ENCODE results near the gene UBR3.
"Not testable (repeated sequence)": the region's sequence is repeated elsewhere in the genome, so short reads cannot be mapped to it uniquely, and the experiment has no call there.

Gene UBR3

DNA sequence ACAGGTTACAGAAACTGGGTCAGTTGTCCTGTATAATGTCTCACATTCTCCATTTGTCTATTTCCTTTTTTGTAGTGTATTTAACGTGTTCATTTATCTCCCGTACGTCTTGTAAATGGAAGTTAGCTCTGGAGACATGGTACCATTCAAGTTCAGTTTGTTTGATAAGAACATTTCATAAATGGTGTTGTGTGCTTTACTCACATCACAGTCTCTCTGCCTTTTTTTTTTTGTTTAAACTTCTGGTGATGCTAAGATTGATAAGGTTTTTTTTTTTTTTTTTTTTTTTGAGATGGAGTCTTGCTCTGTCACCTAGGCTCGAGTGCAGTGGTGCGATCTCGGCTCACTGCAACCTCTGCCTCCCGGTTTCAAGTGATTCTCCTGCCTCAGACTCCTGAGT is 41.7 kb downstream of the UBR3 start:
- DNase-seq = no peak

DNA sequence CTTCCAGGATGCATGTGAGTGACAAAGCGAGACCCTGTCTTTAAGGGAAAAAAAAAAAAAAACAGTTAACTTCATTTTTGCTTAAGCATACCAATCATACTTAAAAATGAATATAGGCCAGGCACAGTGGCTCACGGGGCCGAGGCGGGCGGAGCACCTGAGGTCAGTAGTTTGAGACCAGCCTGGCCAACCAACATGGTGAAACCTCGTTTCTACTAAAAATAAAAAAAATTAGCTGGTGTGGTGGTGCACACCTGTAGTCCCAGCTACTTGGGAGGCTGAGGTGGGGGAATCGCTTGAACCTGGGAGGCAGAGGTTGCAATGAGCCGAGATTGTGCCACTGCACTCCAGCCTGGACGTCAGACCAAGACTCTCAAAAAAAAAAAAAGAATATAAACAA is 44.1 kb downstream of the UBR3 start:
- DNase-seq = not testable (repeated sequence)

DNA sequence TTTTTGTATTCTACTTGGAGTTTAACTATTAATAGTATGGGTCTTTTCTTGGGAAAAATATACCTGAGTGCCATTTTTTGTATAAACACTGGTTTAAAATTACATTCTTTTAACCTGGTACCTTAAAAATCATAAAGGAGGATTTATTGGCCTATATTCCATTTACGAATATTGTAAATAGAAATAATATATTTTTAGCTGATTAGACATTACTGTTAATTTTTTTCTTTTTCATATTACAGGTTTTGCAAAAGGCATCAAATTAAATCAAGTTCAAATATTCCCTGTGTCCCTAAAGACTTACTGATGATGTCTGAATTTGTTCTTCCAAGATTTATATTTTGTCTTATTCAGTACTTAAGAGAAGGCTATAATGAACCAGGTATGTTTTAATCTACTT is 44.7 kb downstream of the UBR3 start:
- DNase-seq = no peak

DNA sequence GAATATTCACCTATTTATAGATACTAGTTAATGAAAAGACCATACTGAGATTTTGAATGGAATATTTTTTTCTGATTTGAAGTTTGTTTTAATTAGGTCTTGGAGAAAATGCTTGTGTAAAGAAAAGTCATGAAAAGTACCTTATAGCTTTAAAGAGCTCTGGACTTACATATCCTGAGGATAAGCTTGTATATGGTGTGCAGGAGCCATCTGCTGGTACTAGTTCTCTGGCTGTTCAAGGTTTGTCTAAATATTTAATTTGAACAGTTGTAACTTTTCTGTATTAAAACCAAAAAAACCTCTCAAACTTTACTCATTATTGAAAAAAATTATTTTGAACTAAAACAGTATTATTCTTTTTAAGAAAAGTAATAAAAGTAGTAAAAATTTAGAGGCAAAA is 50.1 kb downstream of the UBR3 start:
- DNase-seq = no peak

DNA sequence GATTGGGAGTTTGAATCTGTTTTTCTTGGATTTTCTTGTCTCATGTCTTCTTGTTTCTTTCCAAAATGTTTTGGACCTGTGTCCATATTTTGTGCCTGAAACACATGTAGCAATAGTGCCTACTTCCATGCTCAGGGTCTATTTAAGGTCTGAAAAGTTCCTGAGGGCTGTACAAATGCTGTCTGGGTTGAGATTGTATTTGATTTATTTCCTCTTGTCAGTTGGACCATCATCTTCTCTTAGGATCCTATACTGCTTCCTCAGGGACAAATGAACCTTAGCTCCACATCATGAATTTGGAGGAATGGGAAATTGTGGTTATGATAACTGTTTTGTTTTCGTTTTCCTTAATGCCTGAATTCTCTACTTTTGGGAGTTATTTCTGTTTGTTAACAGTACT is 59.9 kb downstream of the UBR3 start:
- DNase-seq = no peak

DNA sequence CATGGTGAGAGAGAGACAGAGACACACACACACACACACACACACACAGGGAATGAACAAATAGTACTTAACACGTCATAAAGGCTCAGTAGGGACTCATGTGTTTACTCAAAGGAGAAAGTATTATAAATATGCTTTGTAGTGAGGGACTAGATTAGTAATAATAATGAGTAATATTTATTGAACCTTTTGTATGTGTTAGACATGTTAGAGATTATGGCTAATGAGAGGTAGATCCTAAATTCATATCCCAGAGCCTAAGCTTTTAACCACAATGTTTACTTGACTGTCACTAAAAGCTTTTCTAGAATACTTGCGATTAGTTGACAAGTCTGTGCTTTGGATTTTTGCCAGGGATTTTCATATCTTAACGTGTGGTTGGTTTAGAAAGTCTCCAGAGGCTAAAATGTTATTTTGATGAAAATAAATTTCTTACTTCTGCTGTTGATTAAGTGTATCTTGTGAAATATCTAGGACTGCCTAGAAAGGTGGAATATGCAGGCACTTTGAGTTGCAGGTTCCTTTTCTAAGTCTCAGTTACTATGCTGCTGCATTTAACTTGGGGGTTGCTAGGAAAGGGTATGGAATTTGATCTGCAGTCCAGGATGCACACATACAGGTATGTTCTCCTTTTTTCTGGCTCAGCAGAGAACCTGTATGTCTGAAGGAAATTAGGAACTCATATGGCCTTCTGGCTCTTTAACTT is 64.5 kb downstream of the UBR3 start:
- DNase-seq = no peak

DNA sequence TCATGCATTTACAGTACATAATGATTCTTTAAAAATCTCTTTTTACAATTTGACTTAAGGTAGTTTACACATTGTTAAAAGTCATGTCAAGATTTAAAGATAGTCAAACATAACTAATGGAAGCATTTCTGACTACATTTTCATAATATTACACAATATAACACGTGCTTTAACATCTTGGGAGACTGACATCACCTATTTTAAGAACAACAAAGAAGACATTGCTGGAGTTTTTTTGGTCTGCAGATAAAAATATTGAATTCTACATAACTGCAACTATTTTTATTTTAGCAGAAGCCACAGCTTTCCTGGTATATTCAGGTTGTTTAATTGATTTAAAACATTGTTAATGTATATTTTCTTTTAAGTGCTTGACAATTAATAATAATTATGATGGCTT is 65.7 kb downstream of the UBR3 start:
- no peak for DNase-seq

DNA sequence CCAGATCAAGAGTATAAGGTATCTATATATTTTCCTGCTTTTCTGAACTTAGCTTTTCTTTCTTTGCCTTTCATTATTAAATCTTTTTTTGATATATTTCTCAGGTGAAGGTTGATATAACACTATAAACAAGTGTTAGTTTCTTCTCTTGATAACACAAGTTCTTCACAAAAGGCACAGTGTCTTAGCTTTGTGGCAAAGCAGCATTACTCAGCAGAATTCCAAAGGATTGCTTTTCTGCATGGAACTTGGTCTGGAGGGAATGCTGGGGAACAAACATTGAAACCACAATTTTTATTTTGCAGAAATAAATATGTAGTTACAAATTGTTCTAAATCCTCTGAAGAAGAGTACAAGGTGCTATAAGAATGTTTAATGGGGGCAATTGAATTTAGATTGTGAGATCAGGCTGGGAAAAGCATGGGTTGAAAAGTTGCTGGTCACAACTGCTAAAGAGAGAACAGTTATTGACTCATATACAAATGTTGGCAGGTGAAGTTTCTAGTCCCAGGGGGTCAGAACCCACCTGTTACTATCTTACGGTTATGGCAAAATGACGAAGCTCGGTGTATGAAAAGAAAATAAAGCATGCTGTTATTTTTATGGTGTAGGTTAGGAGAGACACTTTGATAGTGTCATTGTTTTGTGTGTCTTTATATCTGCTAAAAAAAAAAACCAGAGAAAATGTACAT is 68.2 kb downstream of the UBR3 start:
- DNase-seq = no peak

DNA sequence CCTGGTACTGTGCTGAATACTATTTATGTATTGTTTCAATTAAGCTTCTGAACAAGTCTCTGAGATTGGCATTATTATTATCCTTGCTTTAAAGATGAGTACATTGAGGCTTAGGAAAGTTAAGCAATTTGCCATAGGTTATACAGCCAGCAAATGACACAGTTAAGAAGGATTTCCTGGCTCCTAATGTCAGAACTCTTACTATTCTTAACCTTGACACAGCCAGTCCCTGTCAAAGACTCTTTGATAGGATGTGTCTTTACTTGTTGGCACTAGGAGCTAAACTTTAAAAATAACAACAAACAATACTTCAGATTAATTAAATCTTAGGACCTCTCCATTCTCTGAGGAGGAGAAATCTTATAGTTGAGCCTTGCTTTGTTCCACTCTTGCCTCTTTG is 70.6 kb downstream of the UBR3 start:
- no peak for DNase-seq

DNA sequence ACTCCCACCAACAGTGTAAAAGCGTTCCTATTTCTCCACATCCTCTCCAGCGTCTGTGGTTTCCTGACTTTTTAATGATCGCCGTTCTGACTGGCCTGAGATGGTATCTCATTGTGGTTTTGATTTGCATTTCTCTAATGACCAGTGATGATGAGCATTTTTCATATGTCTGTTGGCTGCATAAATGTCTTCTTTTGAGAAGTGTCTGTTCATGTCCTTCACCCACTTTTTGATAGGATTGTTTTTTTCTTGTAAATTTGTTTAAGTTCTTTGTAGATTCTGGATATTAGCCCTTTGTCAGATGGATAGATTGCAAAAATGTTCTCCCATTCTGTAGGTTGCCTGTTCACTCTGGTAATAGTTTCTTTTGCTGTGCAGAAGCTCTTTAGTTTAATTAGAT is 72.8 kb downstream of the UBR3 start:
- not testable (repeated sequence) for DNase-seq

DNA sequence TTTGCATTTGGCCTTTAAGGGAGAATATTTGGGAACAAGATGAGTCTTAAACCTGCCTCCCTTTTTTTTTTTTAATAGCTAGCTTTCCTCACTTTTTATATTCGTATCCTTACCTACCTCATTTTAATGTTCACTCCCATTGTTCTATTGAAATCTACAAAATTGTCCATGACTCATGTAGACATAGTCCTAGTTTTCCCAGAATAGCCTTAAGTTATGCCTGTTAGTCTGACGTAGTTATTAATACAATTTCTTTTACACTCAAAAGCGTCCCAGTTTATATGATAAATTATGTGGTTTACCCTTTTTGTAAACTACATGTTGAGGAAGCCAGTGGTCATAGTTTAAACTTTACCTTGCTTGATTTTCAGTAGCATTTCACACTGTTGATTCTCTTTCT is 73.4 kb downstream of the UBR3 start:
- DNase-seq = no peak

DNA sequence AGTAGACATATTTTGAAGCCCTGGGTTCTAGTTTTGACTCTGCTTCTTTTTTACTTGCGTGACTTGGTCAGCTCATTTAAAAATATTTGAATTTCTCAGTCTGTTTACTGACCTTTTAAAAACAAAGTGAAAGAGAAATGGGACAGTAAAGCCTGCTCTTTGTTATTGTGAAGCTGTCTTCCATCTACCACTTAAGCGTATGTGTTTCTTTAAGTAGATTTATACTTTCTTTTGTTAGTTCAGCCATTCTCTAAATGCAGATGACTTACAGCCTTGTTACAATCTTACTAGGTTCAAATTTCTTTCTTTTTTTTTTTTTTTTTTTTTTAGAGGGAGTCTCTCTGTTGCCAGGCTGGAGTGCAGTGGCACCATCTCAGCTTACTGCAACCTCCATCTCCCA is 79.5 kb downstream of the UBR3 start:
- no peak for DNase-seq

DNA sequence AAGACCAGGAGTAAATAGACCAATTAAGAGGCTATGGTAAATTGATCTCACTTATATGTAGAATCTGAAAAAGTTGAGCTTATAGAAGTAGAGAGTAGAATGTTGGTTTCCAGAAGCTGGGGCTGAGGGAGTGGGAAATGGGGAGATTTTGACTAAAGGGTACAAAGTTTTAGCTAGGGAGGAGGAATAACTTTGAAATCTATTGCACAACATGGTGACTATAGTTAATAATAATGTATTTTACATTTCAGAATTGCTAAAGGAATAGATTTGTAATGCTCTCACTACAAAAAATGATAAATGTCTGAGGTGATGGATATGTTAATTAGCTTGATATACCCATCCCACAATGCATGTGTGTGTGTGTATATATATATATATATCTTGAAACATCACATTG is 82.1 kb downstream of the UBR3 start:
- DNase-seq = no peak

DNA sequence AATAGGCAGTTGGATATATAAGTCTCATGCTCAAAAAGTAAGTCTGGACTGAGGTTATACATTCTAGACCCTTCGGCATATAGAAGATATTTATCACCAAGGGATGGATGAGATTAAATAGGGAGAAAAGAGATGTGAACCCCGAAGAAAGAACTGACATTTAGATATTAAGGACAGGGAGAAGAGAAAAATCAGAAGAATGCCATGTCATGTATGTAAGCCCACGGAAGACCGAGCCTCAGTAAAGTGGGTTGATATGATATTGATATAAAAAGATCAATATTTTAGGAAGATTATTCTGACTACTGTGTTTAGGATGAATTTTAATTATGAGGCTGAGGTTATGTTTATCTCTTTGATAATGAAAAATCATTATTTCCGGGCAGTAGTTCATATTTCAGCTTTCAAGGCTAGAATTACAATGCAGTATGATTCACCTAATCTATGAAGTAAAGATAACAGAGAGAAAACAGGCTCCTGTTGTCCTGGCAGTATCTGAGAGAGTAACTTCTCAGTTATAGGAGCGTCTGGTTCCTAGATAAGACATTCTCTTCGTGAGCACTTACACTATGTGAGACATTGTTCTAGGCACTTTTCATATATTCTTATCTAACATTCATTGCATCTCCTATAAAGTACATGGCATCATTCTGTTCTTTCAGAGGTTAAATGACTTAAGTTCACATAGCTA is 83.0 kb downstream of the UBR3 start:
- DNase-seq = no peak

DNA sequence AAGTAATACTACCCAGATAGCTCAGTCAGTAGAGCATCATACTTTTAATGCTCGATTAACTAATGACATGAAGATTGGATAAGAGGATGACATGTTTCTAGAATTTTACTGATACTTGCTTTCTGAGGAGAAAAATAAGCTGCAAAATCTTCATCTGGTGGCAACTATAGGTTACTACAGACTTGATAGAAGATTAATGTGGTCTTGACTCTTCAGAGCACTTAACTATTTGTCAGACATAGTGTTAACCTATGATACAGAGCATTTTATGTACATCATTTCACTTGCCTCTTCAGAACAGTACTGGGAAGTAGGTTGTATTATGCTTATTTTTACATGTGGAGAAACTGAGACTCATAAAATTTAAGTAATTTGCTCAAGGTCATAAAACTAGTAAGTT is 83.9 kb downstream of the UBR3 start:
- no peak for DNase-seq

DNA sequence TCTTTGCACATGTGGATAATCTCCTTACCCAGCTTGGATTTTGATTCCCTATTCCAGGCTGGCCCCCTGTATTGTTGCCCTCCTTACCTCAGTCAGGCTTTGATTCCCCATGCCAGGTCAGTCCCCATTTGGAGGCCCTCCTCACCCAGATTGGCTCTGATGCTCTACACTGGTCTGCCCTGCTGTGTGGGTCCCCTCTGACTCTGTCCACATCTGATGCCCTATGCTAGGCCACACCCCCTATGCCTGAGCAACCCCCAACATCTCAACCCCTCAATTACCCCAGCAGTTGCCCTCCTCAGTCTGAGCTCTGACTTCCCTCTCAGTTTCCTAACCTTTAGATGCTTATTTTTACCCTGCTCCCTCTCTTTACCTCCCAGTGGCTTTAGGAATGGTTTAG is 89.4 kb downstream of the UBR3 start:
- DNase-seq = no peak

DNA sequence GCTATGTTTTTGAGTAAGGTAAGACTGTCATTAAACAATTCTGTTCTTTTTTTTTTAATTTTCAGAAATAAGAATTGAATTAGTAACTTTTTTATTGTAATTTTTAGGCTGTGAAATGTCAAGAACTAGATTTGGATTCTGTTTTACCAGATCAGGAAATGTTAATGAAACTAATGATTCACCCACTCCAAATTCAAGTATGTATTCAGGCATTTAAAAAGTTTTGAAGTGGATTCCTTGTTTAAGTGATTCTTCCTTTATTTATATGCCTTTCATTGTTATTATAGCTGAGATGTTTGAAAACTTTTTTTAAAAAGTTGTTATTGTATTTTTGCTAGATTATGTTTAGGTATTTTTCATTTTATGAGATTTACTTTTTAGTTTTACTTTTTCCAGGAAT is 96.7 kb downstream of the UBR3 start:
- DNase-seq = no peak

DNA sequence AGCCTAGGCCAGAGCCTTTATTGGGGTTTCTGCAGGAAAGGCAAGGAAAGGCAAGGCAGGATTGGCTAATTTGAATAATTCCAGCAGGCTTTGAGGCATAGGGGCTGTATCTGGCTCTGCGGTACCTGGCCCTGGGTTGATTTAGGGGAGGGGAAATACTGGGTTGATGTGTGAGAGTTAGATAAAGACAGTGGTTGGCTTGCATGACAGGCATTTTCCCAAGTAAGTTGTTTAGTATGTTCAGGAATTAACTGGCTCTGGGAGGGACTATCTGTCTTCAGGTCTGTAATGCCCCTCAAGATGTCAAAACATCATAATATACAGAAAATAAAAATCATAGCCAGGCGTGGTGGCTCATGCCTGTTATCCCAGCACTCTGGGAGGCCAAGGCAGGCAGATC is 98.7 kb downstream of the UBR3 start:
- DNase-seq = no peak

DNA sequence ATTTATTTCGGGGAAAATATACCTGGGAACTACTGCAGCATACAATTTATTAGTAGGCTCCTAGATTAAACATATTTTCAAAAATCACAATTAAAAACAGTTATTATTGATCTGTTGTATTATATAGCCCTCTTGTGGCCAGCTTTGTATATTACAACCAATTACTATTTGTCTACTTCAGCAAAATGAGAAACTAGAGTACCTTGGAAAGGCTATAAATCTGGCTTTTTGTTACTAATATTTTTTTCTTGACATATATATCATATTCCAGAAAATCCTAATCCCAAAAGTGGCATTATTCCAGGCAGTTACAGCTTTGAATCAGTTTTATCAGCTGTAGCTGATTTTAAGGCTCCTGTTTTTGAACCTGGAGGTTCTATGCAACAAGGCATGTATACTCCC is 101.2 kb downstream of the UBR3 start:
- DNase-seq = no peak

DNA sequence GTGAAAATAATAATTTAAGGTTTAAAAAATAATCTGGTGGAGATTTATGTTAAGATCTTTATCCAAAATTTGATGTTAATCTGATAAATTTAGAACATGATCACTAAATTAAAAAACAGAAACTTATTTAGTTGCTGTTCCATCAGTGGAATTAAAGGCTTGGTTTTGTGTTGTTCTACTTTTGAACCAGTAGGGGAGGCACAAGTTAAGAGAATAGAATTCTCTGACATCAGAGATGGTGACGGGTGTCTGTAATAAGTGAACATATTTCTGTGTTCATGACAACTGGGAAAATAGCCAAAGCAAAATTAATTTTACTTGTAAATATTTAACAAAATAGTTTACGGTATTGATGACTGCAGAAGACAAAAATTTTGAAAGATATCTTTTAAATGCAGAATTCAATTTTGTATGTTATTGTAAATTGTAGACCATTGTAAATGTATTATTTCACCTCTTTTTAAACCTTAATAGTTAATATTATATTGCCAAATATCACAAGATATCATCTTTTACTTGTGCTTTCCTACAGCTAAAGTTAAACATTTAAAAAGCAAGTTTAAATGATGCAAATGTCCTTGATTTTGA is 106.0 kb downstream of the UBR3 start:
- no peak for DNase-seq

DNA sequence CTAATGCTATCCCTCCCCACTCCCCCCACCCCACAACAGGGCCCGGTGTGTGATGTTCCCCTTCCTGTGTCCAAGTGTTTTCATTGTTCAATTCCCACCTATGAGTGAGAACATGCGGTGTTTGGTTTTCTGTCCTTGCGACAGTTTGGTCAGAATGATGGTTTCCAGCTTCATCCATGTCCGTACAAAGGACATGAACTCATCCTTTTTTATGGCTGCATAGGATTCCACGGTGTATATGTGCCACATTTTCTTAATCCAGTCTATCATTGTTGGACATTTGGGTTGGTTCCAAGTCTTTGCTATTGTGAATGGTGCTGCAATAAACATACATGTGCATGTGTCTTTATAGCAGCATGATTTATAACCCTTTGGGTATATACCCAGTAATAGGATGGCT is 109.4 kb downstream of the UBR3 start:
- not testable (repeated sequence) for DNase-seq

DNA sequence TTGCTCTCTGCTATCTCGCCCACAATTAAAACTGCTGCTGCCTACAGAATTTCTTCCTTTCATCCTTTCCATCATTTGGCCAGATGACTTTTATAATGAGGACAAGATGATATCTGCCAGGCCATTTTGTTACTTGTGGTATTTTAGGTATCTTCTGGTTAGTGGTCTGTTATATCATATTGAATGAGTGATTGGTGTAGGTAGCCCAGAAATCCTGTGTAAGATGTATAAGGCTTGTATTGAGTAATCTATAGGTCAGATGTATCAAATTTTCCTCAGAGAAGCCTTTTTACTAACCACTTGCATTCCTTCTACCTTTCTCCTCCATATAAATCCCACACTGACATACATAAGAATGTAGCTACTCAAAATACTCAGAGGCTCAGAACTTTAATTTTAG is 118.3 kb downstream of the UBR3 start:
- DNase-seq = no peak

DNA sequence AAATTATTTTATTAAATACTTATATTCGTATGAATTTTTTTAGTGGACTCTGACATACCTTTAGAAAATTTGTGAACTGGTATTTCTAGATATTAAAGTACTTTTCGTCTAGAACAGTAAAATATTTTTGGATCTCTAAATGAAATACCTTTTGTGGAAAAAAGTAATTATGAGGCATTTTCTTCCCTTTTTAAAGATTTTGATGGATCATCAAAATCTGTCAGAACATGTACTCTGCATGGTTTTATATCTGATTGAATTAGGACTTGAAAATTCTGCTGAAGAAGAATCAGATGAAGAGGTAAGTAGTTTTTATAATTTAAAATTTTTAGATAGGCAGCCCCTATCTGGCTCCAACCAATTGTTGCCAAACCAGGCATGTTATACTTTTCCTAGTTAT is 118.8 kb downstream of the UBR3 start:
- DNase-seq = no peak

DNA sequence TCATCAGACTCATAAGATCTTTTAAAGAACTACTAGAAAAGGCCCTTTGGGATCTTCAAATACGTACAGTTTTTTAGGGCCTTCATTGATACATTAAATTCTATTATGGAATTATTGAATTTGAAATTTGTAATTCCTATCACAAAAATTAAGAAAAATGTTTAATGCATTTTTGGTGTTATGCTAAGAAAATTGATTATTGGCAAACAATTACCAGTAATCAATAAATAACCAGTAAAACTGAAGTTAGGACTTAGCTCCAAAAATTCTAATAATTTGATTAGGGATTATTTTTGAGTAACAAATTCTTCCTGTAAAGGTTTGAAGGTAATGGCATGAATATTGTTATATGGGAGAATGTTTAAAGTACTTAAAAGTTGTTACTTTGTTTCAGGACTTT is 119.3 kb downstream of the UBR3 start:
- no peak for DNase-seq

Measured in 8988T (cell line).